ENCODE data around the gene QTRT2. TPM values are rescaled to one million over a fixed set of nuclear protein-coding genes. Genes with fewer than 3 reads are reported as not detected.
A peak's percentile ranks its signal among the peaks of the same experiment; 100 is the strongest.

Gene QTRT2
- total and polyA plus RNA-seq, 3 donors from 2014 or later, result 17.9 to 29.5 (median 24.0) TPM

- TF ChIP-seq CTCF (IDR thresholded peaks at IDR 0.05) (no peak), POLR2A (IDR thresholded peaks at IDR 0.05) (no peak)
- H3K27me3 ChIP-seq, result no peaks in the 10 kb centered on the region
- H3K27ac ChIP-seq, result peak overlapping the region; percentile 63 to 72
- H3K4me1 ChIP-seq, result peaks cover 12% of the 10 kb centered on the region
- WGBS, 2 donors, result 1 to 2% methylated on average over 8 of the region's 8 CpGs
- intact Hi-C loops (cut with DNase I; ENCODE audit: low total_unique reads), result no loop called here
- DNase-seq, result no peak
- H3K9me3 ChIP-seq, result no peaks in the 10 kb centered on the region
- H3K4me3 ChIP-seq, result peak overlapping the region; percentile 77 to 83
- H3K36me3 ChIP-seq (ENCODE audit: low read depth, missing control alignments), result no peaks in the 10 kb centered on the region
Measured at GRCh38 chr3:114057011-114057347, 442 bp downstream of the QTRT2 start.

- 83 to 88% methylated on average over 8 of the region's 8 CpGs for WGBS, 2 donors
- intact Hi-C loops (cut with DNase I; ENCODE audit: low total_unique reads), result no loop called here
Measured at GRCh38 chr3:114058646-114059045, 2.1 kb downstream of the QTRT2 start.

GRCh38 chr3:114060906-114061655 is 4.5 kb downstream of the QTRT2 start:
- no peaks in the 10 kb centered on the region for H3K9me3 ChIP-seq
- H3K27me3 ChIP-seq, result no peaks in the 10 kb centered on the region
- DNase-seq, result no peak
- no peaks in the 10 kb centered on the region for H3K36me3 ChIP-seq (ENCODE audit: low read depth, missing control alignments)
- intact Hi-C loops (cut with DNase I; ENCODE audit: low total_unique reads), result no loop called here
- peaks cover 9% of the 10 kb centered on the region for H3K4me1 ChIP-seq
- H3K4me3 ChIP-seq, result no peak overlapping the region
- TF ChIP-seq POLR2A (IDR thresholded peaks at IDR 0.05), result no peak
- no peak for TF ChIP-seq CTCF (IDR thresholded peaks at IDR 0.05)
- 91 to 94% methylated on average over 8 of the region's 8 CpGs for WGBS, 2 donors
- no peak overlapping the region for H3K27ac ChIP-seq

More at GRCh38 chr3:114058646-114059045, 2.1 kb downstream of the QTRT2 start:
- no peak for DNase-seq
- Histone ChIP-seq H3K4me1 (peaks cover 12% of the 10 kb centered on the region), H3K9me3 (no peaks in the 10 kb centered on the region), H3K4me3 (no peak overlapping the region), H3K27ac (no peak overlapping the region), H3K36me3 (ENCODE audit: low read depth, missing control alignments) (no peaks in the 10 kb centered on the region), H3K27me3 (no peaks in the 10 kb centered on the region)
- TF ChIP-seq POLR2A (IDR thresholded peaks at IDR 0.05) (no peak), CTCF (IDR thresholded peaks at IDR 0.05) (no peak)

GRCh38 chr3:114067804-114068203 is 11.3 kb downstream of the QTRT2 start:
- Histone ChIP-seq H3K4me1 (no peaks in the 10 kb centered on the region), H3K4me3 (no peak overlapping the region), H3K9me3 (no peaks in the 10 kb centered on the region), H3K27me3 (no peaks in the 10 kb centered on the region), H3K27ac (no peak overlapping the region), H3K36me3 (ENCODE audit: low read depth, missing control alignments) (no peaks in the 10 kb centered on the region)
- TF ChIP-seq CTCF (IDR thresholded peaks at IDR 0.05), result no peak
- no peak for TF ChIP-seq POLR2A (IDR thresholded peaks at IDR 0.05)
- 89 to 94% methylated on average over 4 of the region's 4 CpGs for whole genome bisulfite sequencing, 2 donors
- intact Hi-C loops (cut with DNase I; ENCODE audit: low total_unique reads), result no loop called here
- no peak for DNase-seq

GRCh38 chr3:114068336-114068735 is 11.8 kb downstream of the QTRT2 start:
- no peaks in the 10 kb centered on the region for H3K9me3 ChIP-seq
- 96 to 98% methylated on average over 4 of the region's 4 CpGs for WGBS, 2 donors
- no peak overlapping the region for H3K27ac ChIP-seq
- H3K4me3 ChIP-seq, result no peak overlapping the region
- no peaks in the 10 kb centered on the region for H3K36me3 ChIP-seq (ENCODE audit: low read depth, missing control alignments)
- DNase-seq, result no peak
- H3K27me3 ChIP-seq, result no peaks in the 10 kb centered on the region
- no peaks in the 10 kb centered on the region for H3K4me1 ChIP-seq
- TF ChIP-seq CTCF (IDR thresholded peaks at IDR 0.05) (no peak), POLR2A (IDR thresholded peaks at IDR 0.05) (no peak)
- intact Hi-C loops (cut with DNase I; ENCODE audit: low total_unique reads), result no loop called here
